Hepatocyte (in vitro differentiated cells): ENCODE measurements around the gene LPAR1. TPM values are rescaled to one million over a fixed set of nuclear protein-coding genes. Genes with fewer than 3 reads are reported as not detected.

Experiments used
- DNase-seq: peaks from one replicate; pipeline ENCODE4 v3.0.0-alpha.2; 2016; ENCODE audit warnings: low spot score
- H2AFZ ChIP-seq: fragments of 200-600 bp; sonication (generic); 2 replicates; pipeline ENCODE4 v1.6.0; 2016; ENCODE audit warnings: antibody characterized with exemption, mild to moderate bottlenecking
- H3K27ac ChIP-seq: fragments of 200-600 bp; sonication (generic); 2 replicates; pipeline ENCODE4 v1.5.1; 2016; ENCODE audit warnings: mild to moderate bottlenecking
- H3K27me3 ChIP-seq: fragments of 200-600 bp; sonication (generic); 2 replicates; pipeline ENCODE4 v1.6.1; 2016
- H3K36me3 ChIP-seq: fragments of 200-600 bp; sonication (generic); replicated peaks from 2 replicates; pipeline ENCODE4 v1.5.1; 2016; ENCODE audit warnings: low read depth; ENCODE audit not compliant: insufficient read depth
- H3K4me1 ChIP-seq: fragments of 200-600 bp; sonication (generic); 2 replicates; pipeline ENCODE4 v1.5.1; 2016; ENCODE audit warnings: mild to moderate bottlenecking, moderate library complexity; ENCODE audit not compliant: insufficient read depth
- H3K4me2 ChIP-seq: fragments of 200-600 bp; sonication (generic); 2 replicates; pipeline ENCODE4 v1.6.0; 2016
- H3K4me3 ChIP-seq: fragments of 200-600 bp; sonication (generic); 2 replicates; pipeline ENCODE4 v1.5.1; 2016; ENCODE audit warnings: mild to moderate bottlenecking
- H3K79me2 ChIP-seq: fragments of 200-600 bp; sonication (generic); 2 replicates; pipeline ENCODE4 v1.6.0; 2017; ENCODE audit warnings: mild to moderate bottlenecking
- H3K9me2 ChIP-seq: fragments of 200-600 bp; sonication (generic); replicated peaks from 2 replicates; pipeline ENCODE4 v1.6.0; 2017; ENCODE audit warnings: mild to moderate bottlenecking; ENCODE audit not compliant: insufficient read depth
- H3K9me3 ChIP-seq: fragments of 200-600 bp; sonication (generic); 2 replicates; pipeline ENCODE4 v1.5.1; 2016; ENCODE audit warnings: low read depth, mild to moderate bottlenecking
- H4K20me1 ChIP-seq: fragments of 200-600 bp; sonication (generic); 2 replicates; pipeline ENCODE4 v1.6.0; 2016; ENCODE audit warnings: mild to moderate bottlenecking; ENCODE audit not compliant: insufficient read depth, poor library complexity, severe bottlenecking
- CTCF ChIP-seq: fragments of 200-600 bp; sonication (generic); IDR thresholded peaks from 2 replicates; pipeline ENCODE4 v1.5.1; 2016; ENCODE audit warnings: antibody characterized with exemption, mild to moderate bottlenecking; ENCODE audit not compliant: poor library complexity
- EZH2 ChIP-seq: fragments of 200-600 bp; sonication (generic); IDR thresholded peaks from 2 replicates; pipeline ENCODE4 v1.6.1; 2016; ENCODE audit warnings: antibody characterized with exemption, mild to moderate bottlenecking, borderline replicate concordance
- EZH2phosphoT487 ChIP-seq: fragments of 200-600 bp; sonication (generic); IDR thresholded peaks from one replicate; pipeline ENCODE4 v1.6.1; 2018; ENCODE audit warnings: antibody characterized with exemption, mild to moderate bottlenecking, low read depth, moderate library complexity; ENCODE audit not compliant: unreplicated experiment, severe bottlenecking
- WGBS: methylation state at CpG from one replicate; pipeline ENCODE4 v1.1.6; 2016; ENCODE audit warnings: low lambda C conversion rate; ENCODE audit errors: missing lambda C conversion rate; 5-methylcytosine and 5-hydroxymethylcytosine counted together
- polyA plus RNA-seq: library from polyadenylated mRNA; unstranded; fragments of >200 nt; fragmentation: Nextera tagmentation; extraction: Ambion mirVana; gene quantifications from 2 replicates; pipeline ENCODE4 v1.2.1, GENCODE V29; 2016
- total RNA-seq: library from RNA; depleted of rRNA; stranded (reverse); fragments of >200 nt; gene quantifications from 2 replicates; pipeline ENCODE4 v1.2.3, GENCODE V29; 2014

Gene LPAR1
- total and polyA plus RNA-seq, 2 experiments from 2014 or later, result 20.2 to 36.8 TPM

DNA sequence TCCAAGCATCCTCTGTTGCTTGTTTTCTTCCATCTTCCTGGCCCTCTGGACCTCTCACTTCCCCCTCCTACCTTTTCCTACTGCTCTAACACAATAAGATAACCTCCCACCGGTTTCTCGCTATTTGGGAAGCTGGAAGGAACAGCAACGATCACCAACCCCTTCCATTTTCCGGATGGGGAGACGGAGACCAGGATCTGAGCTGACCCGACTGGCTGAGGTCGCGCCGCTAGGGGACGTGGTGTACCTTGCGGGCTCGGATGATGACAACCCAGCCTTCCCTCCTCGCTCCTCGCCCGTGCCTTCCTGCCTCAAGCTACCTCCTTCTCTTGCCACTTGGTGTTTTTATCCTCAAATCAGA, 1.9 kb downstream of the LPAR1 start:
- Histone ChIP-seq H2AFZ (no peak overlapping the region), H3K4me3 (peak overlapping the region; percentile 63), H3K9me2 (no peaks in the 10 kb centered on the region), H3K27me3 (no peaks in the 10 kb centered on the region), H3K79me2 (peaks cover 57% of the 10 kb centered on the region), H4K20me1 (peaks cover 30% of the 10 kb centered on the region), H3K36me3 (no peaks in the 10 kb centered on the region), H3K4me2 (peak overlapping the region; percentile 87), H3K4me1 (peaks cover 18% of the 10 kb centered on the region), H3K27ac (peak overlapping the region; percentile 91), H3K9me3 (no peaks in the 10 kb centered on the region)
- TF ChIP-seq CTCF, result peak; percentile 61
- TF ChIP-seq EZH2, result no peak
- peak; percentile 69 for DNase-seq
- 3% methylated on average over 15 of the region's 15 CpGs for WGBS

- TF ChIP-seq CTCF (no peak), EZH2 (no peak), EZH2phosphoT487 (no peak)
- Histone ChIP-seq H3K9me2 (no peaks in the 10 kb centered on the region), H3K9me3 (no peaks in the 10 kb centered on the region), H3K27me3 (no peaks in the 10 kb centered on the region), H3K27ac (peak overlapping the region; percentile 91), H2AFZ (no peak overlapping the region), H3K4me3 (peak overlapping the region; percentile 63), H3K79me2 (peaks cover 64% of the 10 kb centered on the region), H3K4me2 (peak overlapping the region; percentile 87), H3K36me3 (no peaks in the 10 kb centered on the region), H3K4me1 (peaks cover 18% of the 10 kb centered on the region), H4K20me1 (peaks cover 34% of the 10 kb centered on the region)
- no peak for DNase-seq
- 71% methylated on average over 3 of the region's 3 CpGs for WGBS
Measured at GRCh38 chr9:111035543-111036428, 2.5 kb downstream of the LPAR1 start.

DNA sequence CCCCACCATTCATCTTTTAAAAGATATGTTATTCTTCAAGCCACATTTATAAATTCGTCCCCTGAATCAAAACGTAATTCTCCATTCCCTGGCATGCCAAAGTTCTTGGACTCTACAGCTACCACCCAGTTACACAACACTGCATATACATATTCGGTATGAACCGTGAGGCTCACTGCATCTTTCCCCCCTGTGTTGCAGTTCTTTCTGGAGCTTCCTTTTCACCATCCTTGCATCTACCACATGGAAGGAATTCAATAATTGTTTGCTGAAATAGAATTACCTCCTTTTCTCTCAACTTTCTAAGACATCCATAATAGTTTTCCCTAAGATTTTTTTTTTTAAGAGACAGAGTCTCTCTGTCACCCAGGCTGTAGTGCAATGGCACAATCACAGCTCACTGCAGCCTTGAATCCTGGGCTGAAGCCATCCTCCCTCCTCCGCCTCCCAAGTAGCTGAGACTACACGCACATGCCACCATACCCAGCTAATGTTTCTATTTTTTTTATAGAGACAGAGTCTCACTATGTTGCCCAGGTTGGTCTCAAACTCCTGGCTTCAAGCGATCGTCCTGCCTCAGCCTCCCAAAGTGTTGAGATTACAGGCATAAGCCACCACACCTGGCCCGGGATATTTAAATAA, 3.3 kb downstream of the LPAR1 start:
- TF ChIP-seq EZH2 (no peak), EZH2phosphoT487 (no peak), CTCF (no peak)
- peaks cover 18% of the 10 kb centered on the region for H3K4me1 ChIP-seq
- no peaks in the 10 kb centered on the region for H3K9me2 ChIP-seq
- H3K27me3 ChIP-seq, result no peaks in the 10 kb centered on the region
- DNase-seq, result no peak
- H3K36me3 ChIP-seq, result no peaks in the 10 kb centered on the region
- H3K79me2 ChIP-seq, result peaks cover 71% of the 10 kb centered on the region
- peaks cover 36% of the 10 kb centered on the region for H4K20me1 ChIP-seq
- no peaks in the 10 kb centered on the region for H3K9me3 ChIP-seq
- peak overlapping the region; percentile 91 for H3K27ac ChIP-seq
- H2AFZ ChIP-seq, result no peak overlapping the region
- H3K4me3 ChIP-seq, result no peak overlapping the region
- 80% methylated on average over 9 of the region's 9 CpGs for WGBS
- peak overlapping the region; percentile 87 for H3K4me2 ChIP-seq
